Activated gamma-delta T cell (primary cell): ENCODE measurements around the gene SMIM35.

Experiments
- DNase-seq: peaks from one replicate; lab custom pipeline; 2025; lab: John Stamatoyannopoulos, UW

The SMIM35 gene

DNA sequence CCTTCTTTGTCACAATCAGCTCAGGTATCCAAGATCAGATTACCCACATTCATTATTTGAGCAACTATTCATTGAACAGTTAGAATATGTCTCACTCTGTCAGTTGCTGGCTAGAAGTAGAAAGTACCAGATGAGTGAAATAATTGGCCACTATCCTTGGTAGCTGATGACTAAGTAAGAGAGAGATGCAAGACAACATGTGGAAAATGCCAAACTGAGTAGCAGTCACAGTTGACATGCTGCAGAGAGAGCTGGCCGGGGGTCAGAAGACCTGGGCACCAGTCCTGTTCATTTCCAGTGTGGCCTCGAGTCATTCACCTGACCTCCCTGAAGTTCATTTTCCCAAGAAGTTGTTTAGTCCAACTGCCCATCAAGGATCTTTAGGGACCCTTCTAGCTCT is 22.5 kb upstream of the SMIM35 start:
- no peak for DNase-seq

DNA sequence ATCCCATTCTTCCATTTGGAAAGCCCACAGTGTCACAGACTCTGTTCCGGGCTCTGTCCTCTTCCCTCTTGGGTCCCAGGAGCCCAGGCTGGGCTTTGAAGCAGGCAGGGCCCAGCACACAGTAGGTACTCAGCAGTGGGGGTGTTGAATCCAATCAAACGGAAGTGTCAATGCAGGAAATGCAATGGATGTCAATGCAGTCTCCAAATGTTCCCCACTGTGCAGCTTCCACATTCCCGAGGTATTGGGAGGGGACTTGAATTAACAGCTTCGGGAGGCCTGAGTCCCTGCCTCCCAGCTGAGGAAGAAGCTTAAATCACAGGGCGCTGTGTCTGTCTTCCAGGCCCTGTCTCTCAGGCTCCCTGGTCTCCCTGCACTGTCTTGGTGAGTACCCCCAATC is 21.8 kb upstream of the SMIM35 start:
- no peak for DNase-seq

DNA sequence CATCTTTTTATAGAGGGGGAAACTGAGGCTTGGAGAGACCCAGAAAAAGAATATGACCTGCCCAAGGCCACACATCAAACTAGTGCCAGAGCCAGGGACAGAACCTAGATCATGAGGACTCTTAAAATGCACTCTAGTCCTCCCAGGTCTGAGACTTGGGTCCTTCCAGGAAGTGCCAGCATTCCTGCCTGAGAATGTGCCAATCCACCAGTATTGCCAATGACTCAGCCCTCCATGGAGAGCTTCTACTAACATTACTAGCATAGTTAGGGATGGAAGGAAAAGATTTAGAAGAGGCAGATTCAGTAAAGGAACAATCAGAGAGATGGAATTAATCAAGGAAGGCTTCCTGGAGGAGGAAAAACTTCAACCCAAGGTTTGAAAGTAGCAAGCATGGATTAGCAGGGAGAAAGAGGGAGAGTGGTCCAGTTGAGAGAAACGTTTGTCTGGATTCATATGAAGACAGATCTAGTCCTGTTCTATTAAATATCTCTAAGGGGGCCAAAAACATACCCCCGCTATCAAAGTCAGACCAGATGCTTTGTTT is 20.1 kb upstream of the SMIM35 start:
- no peak for DNase-seq

DNA sequence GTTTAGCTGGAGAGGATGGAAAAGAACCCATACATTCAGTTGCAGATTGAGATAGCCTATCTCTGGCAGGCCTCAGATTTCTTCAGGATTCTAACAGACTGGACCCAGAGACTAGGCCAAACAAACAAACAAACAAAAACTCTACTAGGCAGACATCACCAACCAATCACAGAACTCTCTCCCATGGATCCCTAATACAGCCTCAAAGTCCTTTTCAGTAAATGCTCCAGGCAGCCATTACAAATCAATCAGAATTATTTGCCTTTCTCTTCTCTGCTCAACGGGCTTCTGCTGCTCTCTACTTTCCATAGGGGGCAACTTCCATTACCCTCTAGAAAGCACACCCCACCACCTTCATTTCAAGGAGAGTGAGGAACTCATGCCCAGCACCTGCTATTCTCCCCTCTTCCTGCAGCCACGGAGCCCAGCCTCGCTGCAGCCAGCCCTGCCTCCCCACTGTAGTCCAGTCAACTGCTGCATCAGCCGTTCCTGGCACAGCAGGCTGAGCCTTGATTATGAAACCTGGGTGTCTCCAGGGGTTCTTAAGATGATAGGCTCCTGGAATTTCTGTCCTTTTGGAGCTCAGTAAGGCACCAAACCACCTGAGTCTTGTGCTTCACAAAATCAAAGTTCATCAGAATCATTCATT is 19.0 kb upstream of the SMIM35 start:
- DNase-seq = no peak

DNA sequence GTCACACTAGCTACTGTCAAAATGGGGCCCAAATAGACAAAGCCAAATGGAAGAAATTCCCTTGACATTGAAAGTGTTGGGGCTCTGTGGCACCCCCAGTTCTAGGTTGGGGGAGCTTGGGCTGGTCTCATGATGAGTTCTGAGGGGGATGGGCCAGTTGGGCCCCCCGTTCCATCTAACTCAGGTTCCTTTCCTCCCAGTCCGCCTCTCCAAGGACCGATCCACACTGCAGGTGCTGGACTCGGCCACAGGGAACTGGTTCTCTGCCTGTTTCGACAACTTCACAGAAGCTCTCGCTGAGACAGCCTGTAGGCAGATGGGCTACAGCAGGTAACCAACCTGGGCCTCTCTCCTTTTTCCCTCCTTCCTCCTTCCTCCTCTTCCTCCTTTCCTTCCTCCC is 17.7 kb upstream of the SMIM35 start:
- no peak for DNase-seq

DNA sequence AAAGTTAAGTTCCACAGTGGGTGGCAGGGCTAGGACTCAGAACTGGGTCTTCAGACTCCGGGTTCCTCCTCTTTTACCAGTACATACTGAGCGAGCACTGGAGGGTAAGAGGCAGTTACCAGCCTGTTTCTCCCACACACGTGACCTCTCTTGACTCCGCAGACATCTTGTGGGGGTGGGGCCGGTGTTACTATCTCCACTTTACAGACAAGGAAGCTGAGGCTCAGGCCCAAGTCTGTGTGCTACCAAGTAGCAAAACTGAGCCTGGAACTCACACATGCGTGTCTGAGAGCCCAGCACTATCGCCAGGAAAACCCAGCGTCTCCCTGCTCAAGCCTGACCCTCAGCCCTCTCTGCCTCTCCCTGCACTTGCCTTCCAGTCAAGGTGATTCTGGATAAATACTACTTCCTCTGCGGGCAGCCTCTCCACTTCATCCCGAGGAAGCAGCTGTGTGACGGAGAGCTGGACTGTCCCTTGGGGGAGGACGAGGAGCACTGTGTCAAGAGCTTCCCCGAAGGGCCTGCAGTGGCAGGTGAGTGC is 16.0 kb upstream of the SMIM35 start:
- no peak for DNase-seq

DNA sequence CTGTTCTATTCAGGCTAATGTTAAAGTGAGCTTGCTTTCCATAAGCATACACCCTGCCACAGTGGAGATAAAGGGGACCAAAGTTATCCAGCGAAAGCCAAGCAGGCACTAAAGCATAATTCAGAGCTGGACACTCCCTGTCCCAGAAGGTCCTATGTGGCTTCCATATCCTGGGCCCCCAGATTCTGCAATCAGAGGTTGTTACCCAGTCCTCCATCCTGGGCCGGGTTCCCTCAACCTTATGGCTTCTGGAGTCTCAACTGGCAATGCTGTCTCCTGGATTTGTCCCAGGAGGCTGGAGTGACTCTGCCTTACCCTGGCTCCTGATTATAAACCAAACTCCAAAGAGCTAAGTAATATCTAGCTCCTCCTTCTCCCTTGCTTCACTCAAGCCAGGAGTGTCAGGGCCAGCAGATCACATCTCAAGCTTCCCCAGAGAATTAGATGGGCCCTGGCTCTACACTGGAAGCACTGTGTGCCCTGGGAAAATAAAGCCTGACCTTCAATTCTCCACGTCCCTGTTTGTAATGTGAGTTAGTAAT is 14.0 kb upstream of the SMIM35 start:
- no peak for DNase-seq

DNA sequence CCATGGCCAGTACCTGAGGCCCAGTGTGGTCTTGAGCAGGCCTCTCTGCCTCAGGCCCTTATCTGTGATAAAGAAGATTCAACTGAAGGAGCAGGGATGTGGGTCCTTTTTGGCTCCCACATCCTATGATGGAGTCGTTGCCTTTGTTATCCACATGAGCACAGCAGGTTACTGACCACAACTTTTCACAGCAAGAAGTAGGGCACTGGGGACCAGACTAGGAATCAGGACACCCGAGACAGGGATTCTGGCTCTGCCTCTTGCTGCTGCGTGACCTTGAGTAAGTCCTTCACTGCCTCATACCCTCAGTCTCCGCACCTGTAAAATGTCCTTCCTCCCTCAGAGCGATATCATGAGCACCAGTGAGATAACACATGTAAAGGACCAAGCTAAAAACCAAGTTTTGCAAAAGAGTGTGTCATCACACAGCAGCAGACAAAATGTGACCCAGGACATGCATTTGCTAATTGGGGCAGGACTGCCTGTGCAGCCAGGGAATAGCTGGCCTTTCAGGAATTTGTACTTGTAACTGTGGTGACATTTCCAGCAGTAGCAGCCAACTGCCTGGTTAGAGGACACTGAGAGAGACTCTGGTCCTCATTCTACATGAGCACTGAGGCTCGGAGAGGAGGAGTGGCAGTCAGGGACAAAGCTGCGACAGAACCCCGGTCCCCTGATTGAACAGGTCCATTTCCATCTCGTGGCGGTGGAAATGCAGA is 13.2 kb upstream of the SMIM35 start:
- DNase-seq = no peak

DNA sequence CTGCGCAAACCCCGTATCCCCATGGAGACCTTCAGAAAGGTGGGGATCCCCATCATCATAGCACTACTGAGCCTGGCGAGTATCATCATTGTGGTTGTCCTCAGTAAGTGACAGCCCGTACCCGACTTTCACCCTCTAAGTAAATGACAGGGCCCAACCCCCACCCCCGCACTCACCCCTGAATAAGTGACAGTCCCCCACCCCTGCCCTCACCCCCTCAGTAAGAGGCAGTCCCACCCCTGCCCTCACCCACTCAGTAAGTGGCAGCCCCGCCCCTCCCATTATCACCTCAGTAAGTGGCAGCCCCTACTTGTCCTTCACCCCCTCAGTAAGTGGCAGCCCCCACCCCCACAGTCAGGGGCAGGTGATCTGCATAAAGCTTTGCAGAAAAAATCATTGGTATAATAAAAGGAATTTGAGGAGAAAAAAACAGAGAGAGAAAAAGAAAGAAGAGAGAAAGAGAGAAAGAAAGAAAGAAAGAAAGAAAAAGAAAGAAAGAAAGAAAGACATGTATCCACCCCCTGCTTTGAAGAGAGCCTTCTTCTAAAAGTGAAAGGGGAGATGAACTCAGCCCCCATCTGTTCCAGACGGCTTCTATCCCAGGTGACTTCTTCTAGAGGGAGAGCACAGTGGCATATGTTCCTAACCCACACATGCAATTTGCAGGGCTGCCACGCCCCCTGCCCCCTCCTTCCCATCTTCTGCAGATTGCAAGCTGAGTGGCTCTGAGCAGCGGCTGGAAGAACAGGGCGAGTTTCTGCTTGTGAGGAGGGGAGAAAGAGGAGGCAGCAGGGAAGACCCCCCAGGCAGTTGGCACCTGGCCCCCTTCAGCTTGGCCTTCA is 12.5 kb upstream of the SMIM35 start:
- no peak for DNase-seq

DNA sequence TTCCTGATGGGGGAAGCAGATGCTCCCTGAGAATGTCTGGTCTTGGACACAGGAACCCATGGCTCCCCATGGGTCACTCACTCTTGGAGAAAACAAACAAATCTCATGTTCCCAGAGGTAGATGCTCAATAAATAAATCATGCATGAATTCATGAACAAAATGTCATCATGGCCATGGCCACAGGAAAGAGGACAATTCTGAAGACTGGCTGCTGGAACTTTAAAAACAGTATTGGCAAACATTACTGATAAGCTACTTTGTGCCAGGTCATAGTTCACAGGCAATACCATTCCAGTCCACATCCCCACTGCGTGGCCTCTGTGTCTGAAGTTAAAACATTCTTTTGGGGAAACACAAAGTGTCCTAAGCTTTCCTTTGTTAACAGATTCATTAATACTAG is 9.2 kb upstream of the SMIM35 start:
- DNase-seq = no peak

DNA sequence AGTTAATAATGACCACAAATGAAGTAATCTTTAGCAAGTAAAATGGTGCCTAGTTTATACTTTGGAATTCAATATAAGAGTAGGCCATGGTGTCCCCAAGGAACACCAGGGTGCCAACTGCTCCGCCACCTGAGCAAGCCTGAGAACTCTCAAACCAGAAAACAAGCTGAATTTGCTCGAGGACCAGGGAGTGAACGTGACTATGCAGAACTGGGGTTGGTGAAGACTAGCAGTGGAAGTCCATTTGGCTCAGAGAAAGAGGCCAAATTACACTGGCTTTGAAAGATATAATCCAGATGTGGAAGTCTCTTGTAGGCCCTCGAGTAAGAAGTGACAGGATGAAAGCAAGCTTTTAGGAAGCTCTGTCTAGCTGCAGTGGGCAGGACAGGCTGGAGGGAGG is 8.7 kb upstream of the SMIM35 start:
- no peak for DNase-seq

DNA sequence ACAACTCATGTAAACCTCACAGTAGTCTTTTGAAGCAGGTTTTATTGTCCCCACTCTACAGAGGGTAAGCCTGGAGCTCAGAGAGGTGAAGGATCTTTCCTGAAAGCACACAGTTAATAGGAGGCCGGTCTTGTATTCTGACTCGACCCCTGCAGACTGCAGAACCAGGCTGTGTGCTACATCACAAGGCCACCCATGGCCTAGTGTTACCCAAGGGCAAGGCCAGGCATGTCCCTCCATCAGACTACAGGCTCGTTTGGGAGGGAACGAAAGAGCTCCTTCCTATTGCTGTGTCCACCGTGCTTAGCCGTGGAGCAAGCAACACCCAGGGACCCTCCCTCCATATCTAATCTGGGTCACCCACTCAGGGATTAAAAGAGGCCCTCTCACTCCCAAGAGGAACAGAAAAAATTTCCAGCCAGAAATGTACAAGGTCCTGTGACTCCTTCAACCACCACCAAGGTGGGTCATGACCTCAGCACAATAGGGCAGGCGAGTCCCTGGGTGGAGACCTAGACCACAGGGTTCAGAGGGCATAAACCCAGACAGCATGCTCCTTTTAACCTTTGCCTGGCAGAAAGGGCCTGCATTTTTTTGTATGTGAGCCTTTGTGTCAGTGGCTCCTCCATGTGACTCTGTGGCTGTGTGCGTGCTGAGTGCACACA is 6.3 kb upstream of the SMIM35 start:
- DNase-seq = no peak

DNA sequence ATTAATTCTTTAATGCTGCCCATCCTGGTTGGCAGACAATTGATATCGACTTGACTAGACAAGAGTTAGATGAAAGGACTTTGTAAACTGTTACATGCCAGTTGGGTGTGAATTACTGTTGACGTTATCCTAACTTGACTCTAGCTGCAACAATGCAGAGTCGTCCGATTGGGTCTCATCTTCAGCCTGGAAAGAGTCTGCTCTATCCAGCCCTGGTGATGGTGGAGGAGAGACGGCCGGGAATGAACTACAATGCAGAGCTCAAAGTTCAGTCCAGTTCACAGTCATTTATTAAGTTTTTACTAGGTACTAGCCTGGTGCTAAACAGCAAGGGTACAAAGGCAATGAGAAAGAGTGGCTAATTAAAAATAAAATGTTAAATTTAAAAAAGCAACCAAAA is 4.9 kb upstream of the SMIM35 start:
- DNase-seq = no peak

DNA sequence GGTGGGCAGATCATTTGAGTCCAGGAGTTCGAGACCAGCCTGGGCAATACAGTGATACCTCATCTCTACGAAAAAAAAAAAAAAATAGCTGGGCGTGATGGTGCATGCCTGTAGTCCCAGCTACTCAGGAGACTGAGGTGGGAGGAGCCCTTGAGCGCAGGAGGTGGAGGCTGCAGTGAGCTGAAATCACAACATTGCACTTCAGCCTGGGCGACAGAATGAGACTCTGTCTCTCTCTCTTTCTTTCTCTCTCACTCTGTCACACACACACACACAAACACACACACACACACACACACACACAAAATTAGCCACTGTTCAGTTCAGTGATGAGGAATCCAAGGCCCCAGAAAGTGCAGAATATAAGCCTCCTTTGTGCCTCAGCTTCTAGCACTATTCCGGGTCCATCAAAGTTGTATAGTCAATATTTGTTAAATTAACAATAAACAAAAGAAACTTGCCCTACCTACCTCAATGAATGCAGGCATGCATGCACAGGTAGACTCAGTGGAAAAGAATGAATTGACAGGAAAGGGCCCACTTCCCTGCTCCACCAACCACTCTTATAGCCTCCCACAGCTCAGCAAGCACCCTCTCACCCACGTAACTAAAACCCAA is 3.9 kb upstream of the SMIM35 start:
- no peak for DNase-seq

DNA sequence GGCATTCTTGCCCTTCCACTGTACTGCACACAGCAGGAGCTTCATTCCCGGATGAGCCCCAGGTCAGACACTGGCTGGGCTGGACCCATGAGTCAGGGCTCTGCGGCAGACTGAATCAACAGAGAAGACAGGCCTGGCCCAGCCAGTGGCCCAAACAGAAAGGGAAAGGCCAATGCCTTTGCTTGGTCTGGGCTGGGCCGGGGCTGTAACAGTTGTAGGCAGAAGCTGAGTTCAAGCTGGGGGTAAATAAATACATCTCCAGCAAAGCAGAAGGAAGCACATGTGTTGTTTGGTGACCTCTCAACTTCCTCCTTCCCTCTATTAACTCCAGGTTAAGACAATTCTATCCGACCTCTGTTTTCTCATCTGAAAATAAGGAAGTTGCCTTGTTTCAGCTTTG is 1.8 kb upstream of the SMIM35 start:
- DNase-seq = no peak

DNA sequence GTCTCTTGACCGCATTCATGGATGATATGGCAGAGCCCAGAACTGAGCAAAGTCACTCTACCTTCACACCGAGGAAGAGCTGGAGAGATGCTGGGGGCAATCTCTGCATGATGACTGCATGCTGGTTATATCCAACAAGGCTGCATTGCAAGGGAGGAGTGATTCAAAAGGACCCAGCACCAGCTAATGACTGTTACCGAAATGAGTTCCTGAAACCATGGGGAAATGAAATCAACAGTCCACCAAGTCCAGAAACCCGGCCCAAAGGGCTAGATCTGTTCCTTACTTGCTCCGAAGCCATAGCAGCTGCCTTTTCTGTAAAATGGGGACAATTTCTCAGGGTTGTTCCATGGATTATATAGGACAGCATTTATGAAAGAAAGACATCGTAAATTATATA is 1.2 kb upstream of the SMIM35 start:
- no peak for DNase-seq

DNA sequence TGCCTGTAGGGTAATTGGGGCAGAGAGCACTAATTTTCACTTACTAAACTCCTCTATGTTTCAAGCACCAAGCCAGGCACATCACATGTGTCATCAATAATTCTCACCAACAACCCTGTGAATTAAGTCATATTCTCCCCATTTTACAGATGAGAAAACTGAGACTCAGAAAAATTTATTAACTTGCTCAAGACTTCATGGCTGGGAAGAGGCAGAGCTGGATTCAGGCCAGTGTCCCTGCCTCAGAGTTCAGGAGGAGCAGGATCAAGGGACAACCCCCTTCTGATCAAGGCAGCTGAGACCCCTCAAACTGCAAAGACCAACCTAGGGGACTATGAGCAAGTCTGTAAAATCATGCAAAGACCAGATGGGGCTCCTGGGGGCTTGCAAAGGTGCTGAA is 2.1 kb downstream of the SMIM35 start:
- DNase-seq = no peak

DNA sequence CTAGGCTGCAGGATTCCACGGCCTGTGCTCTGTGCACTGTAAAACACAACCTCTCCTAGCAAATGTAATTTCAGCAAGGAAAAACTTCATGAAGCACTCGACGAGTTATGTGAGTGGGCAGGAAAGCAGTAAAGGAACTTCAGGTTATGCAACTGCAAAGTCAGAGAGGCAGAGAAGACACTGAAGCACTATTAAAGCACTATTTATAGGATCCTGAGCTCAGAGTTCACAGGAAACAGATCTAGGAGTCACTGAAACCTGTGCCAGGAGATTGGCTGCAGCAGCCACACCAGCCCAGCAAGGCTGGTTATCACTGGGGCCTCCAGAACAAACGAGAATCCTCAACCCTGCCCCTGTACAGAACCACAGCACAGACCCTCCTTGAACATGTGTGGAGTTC is 2.5 kb downstream of the SMIM35 start:
- no peak for DNase-seq

DNA sequence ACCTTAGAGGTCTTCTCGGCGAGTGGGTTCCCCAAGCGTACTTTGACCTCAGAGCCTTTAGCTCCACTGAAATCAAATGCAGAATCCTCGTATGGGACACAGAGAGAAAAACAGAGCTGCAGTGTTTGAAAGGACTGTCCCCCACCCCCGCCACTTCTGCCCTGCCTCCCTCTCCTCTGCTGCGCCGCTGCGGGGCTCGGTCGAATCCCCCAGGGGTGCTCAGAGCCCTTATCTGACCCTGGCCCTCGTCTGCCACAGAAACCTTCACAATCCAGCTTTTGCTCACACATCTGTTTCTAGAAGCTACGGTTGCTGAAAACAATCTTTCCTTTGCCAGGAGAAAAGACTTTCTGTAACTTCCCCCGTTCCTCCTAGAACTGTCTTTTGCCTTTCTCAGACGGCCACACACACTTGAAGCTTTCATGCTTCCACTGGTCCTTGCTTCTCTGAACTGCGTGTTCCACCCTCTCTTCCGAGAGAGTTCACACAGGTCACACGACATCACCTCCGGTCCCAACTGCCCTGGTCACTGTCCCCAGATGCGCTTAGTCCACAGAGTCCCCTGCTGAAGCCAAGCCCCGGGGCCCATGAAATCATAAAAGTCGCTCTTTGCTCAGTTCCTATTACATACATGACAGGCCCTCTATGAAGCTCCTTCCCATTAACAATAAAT is 3.7 kb downstream of the SMIM35 start:
- no peak for DNase-seq

DNA sequence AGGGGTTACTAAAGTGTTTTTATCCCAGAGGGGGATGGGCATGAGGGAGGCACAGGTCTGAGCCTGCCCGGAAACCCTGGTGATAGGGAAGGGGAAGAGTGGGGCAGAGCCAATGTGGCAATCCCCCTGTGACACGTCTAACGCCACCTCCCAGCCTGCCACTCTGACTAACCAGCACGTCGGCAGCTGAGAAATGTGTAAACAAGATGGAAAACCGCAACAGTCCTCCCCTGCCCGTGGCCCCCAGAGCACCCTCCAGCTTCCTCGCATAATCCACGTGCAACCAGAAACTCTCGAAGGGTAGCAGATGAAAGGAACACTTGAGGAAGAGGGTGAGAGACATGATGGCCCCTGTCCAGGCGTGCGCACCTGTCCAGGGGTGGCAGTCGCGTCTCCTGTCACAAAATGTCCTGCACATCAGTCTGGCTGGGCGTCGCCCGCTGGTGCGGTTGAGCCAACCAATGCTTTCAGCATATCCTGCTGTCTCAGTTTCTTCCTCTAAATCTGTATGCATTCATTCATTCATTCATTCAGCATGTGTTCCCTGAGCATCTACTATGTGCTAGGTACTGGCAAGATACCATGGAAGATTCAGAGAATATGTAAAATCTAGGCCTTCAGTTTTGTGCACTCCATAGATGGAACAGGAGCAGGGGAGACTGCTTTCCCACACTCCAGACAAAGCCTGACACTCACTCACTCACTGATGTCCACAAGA is 5.4 kb downstream of the SMIM35 start:
- no peak for DNase-seq
